ENCODE measurements around the gene VEPH1. TPM values are rescaled to one million over a fixed set of nuclear protein-coding genes. Genes with fewer than 3 reads are reported as not detected.

Gene VEPH1
- total RNA-seq, 1 experiment from 2014 or later: 35.1 TPM

GRCh38 chr3:157452097-157452496, 51.1 kb downstream of the VEPH1 start:
- TF ChIP-seq CTCF (IDR thresholded peaks at IDR 0.05; ENCODE audit: unreplicated experiment): no peak
- H3K36me3 Mint-ChIP-seq (ENCODE audit: insufficient read depth, unreplicated experiment): no peaks in the 10 kb centered on the region
- CTCF ChIA-PET: no interaction called here
- intact Hi-C loops (cut with micrococcal nuclease; ENCODE audit: unreplicated experiment): no loop called here
- no TSS peak for BruUV-seq (replicated peaks)
- no peaks in the 10 kb centered on the region for H3K9me3 Mint-ChIP-seq (ENCODE audit: low read depth, unreplicated experiment)
- no peak overlapping the region for H3K27ac Mint-ChIP-seq (ENCODE audit: unreplicated experiment)
- no peaks in the 10 kb centered on the region for H3K4me1 Mint-ChIP-seq (ENCODE audit: low read depth, unreplicated experiment)
- no peak for DNase-seq
- no peaks in the 10 kb centered on the region for H3K27me3 Mint-ChIP-seq (ENCODE audit: unreplicated experiment)
- H3K4me3 Mint-ChIP-seq (ENCODE audit: low read depth, unreplicated experiment): no peak overlapping the region

- no peak overlapping the region for H3K27ac Mint-ChIP-seq (ENCODE audit: unreplicated experiment)
- intact Hi-C loops (cut with micrococcal nuclease; ENCODE audit: unreplicated experiment): loop anchor here (1.0 to 5.0 kb wide), 3 partner anchors 45 to 243 kb away; no protein-coding TSS in a partner anchor
- no peaks in the 10 kb centered on the region for H3K4me1 Mint-ChIP-seq (ENCODE audit: low read depth, unreplicated experiment)
- no peaks in the 10 kb centered on the region for H3K9me3 Mint-ChIP-seq (ENCODE audit: low read depth, unreplicated experiment)
- no peaks in the 10 kb centered on the region for H3K36me3 Mint-ChIP-seq (ENCODE audit: insufficient read depth, unreplicated experiment)
- H3K4me3 Mint-ChIP-seq (ENCODE audit: low read depth, unreplicated experiment): no peak overlapping the region
- no peaks in the 10 kb centered on the region for H3K27me3 Mint-ChIP-seq (ENCODE audit: unreplicated experiment)
- TF ChIP-seq CTCF (IDR thresholded peaks at IDR 0.05; ENCODE audit: unreplicated experiment): peak; percentile 54
- peak; percentile 17 for DNase-seq
- BruUV-seq (replicated peaks): no TSS peak
- CTCF ChIA-PET: interaction anchor here (0.7 kb wide), 3 partner anchors 25 to 87 kb away, joined by 4 to 8 read pairs (median 4); no protein-coding TSS in a partner anchor
Observed at GRCh38 chr3:157447026-157447694, 56.1 kb downstream of the VEPH1 start.

GRCh38 chr3:157445857-157446256, 57.4 kb downstream of the VEPH1 start:
- no peak for TF ChIP-seq CTCF (IDR thresholded peaks at IDR 0.05; ENCODE audit: unreplicated experiment)
- Mint-ChIP-seq H3K27me3 (ENCODE audit: unreplicated experiment) (no peaks in the 10 kb centered on the region), H3K9me3 (ENCODE audit: low read depth, unreplicated experiment) (no peaks in the 10 kb centered on the region), H3K36me3 (ENCODE audit: insufficient read depth, unreplicated experiment) (no peaks in the 10 kb centered on the region), H3K4me3 (ENCODE audit: low read depth, unreplicated experiment) (no peak overlapping the region), H3K4me1 (ENCODE audit: low read depth, unreplicated experiment) (no peaks in the 10 kb centered on the region), H3K27ac (ENCODE audit: unreplicated experiment) (no peak overlapping the region)
- BruUV-seq (replicated peaks): no TSS peak
- CTCF ChIA-PET: interaction anchor here (1.0 to 2.0 kb wide), 3 partner anchors 53 to 244 kb away, joined by 3 to 5 read pairs (median 4); no protein-coding TSS in a partner anchor
- intact Hi-C loops (cut with micrococcal nuclease; ENCODE audit: unreplicated experiment): loop anchor here (5.0 kb wide), 2 partner anchors 46 to 94 kb away; no protein-coding TSS in a partner anchor
- DNase-seq: no peak

GRCh38 chr3:157444797-157445184, 58.4 kb downstream of the VEPH1 start:
- no peaks in the 10 kb centered on the region for H3K9me3 Mint-ChIP-seq (ENCODE audit: low read depth, unreplicated experiment)
- no peak for DNase-seq
- H3K36me3 Mint-ChIP-seq (ENCODE audit: insufficient read depth, unreplicated experiment): no peaks in the 10 kb centered on the region
- H3K27me3 Mint-ChIP-seq (ENCODE audit: unreplicated experiment): no peaks in the 10 kb centered on the region
- no peak overlapping the region for H3K4me3 Mint-ChIP-seq (ENCODE audit: low read depth, unreplicated experiment)
- H3K27ac Mint-ChIP-seq (ENCODE audit: unreplicated experiment): no peak overlapping the region
- CTCF ChIA-PET: interaction anchor here (1.1 to 2.0 kb wide), 2 partner anchors 54 to 240 kb away, joined by 4 to 5 read pairs; no protein-coding TSS in a partner anchor
- H3K4me1 Mint-ChIP-seq (ENCODE audit: low read depth, unreplicated experiment): no peaks in the 10 kb centered on the region
- intact Hi-C loops (cut with micrococcal nuclease; ENCODE audit: unreplicated experiment): loop anchor here (5.0 kb wide), 2 partner anchors 48 to 92 kb away; no protein-coding TSS in a partner anchor
- BruUV-seq (replicated peaks): no TSS peak
- no peak for TF ChIP-seq CTCF (IDR thresholded peaks at IDR 0.05; ENCODE audit: unreplicated experiment)
